Ovary (tissue), 3 donors: ENCODE results near the gene KEL.

Source experiments
- CTCF ChIP-seq, 3 donors: fragments of 450-650 bp in 2 of 3; fragments of 200-600 bp in 1 of 3; IDR thresholded peaks; one replicate each; pipeline versions ENCODE4 v1.5.1 to v1.8.0; 2016 to 2022; ENCODE audit warnings: antibody characterized with exemption in 3 of 3, mild to moderate bottlenecking in 1 of 3
- POLR2A ChIP-seq: fragments of 450-650 bp; IDR thresholded peaks from one replicate; pipeline ENCODE4 v1.6.1; 2017; ENCODE audit warnings: antibody characterized with exemption, mild to moderate bottlenecking, moderate library complexity
- donor health status: DM: no; HTN: no; CAD: no.

- TF ChIP-seq POLR2A, result no peak
- no peak for TF ChIP-seq CTCF (IDR thresholded peaks at IDR 0.05)
Measured at GRCh38 chr7:142899661-142900060, 62.5 kb downstream of the KEL start.
